Vagina (tissue), 2 donors: Measurements from ENCODE around the gene LRIG3.

Source experiments
- POLR2AphosphoS5 ChIP-seq, 2 donors: sonication (generic); formaldehyde crosslinking; IDR thresholded peaks; one replicate each; pipeline ENCODE4 v1.9.0; 2017; ENCODE audit warnings: antibody characterized with exemption in 2 of 2, mild to moderate bottlenecking in 2 of 2, low read depth in 1 of 2; ENCODE audit not compliant: insufficient read depth in 1 of 2
- TF ChIP-seq, protein P1 (sequence below), 3 experiments: fragments of 450-650 bp in 2 of 3; fragments of 200-600 bp in 1 of 3; sonication (generic) in 1 of 3; IDR thresholded peaks; one replicate each; pipeline ENCODE4 v1.5.1; 2017 to 2019; ENCODE audit warnings: antibody characterized with exemption in 3 of 3, mild to moderate bottlenecking in 2 of 3, moderate library complexity in 2 of 3

- TF ChIP-seq, protein P1, sequence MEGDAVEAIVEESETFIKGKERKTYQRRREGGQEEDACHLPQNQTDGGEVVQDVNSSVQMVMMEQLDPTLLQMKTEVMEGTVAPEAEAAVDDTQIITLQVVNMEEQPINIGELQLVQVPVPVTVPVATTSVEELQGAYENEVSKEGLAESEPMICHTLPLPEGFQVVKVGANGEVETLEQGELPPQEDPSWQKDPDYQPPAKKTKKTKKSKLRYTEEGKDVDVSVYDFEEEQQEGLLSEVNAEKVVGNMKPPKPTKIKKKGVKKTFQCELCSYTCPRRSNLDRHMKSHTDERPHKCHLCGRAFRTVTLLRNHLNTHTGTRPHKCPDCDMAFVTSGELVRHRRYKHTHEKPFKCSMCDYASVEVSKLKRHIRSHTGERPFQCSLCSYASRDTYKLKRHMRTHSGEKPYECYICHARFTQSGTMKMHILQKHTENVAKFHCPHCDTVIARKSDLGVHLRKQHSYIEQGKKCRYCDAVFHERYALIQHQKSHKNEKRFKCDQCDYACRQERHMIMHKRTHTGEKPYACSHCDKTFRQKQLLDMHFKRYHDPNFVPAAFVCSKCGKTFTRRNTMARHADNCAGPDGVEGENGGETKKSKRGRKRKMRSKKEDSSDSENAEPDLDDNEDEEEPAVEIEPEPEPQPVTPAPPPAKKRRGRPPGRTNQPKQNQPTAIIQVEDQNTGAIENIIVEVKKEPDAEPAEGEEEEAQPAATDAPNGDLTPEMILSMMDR (IDR thresholded peaks at IDR 0.05), result no peak
- TF ChIP-seq POLR2AphosphoS5 (IDR thresholded peaks at IDR 0.05; ENCODE audit: insufficient read depth in 1 of 2, low read depth in 1 of 2), result no peak
Observed at GRCh38 chr12:58917699-58918468, 2.4 kb downstream of the LRIG3 start.
